HCT116 (cell line): ENCODE data around the gene LARP1.

Source experiments
- EZH2 ChIP-seq: fragments of 200-600 bp; sonication (generic); IDR thresholded peaks from 2 replicates; pipeline ENCODE4 v1.6.1; 2017; ENCODE audit warnings: antibody characterized with exemption, mixed run types
- EZH2phosphoT487 ChIP-seq: fragments of 200-600 bp; IDR thresholded peaks from 2 replicates; pipeline ENCODE4 v1.6.1; 2018; ENCODE audit warnings: antibody characterized with exemption, borderline replicate concordance
- FOSL1 ChIP-seq: IDR thresholded peaks from 2 replicates; pipeline ENCODE4 v1.6.1; 2012; ENCODE audit warnings: low read depth
- POLR2AphosphoS5 ChIP-seq: IDR thresholded peaks from 2 replicates; pipeline ENCODE4 v1.6.1; 2011; ENCODE audit warnings: mild to moderate bottlenecking, low read depth, low read length, moderate library complexity
- RAD21 ChIP-seq: IDR thresholded peaks from 2 replicates; pipeline ENCODE4 v1.6.1; 2012; ENCODE audit warnings: low read depth, mild to moderate bottlenecking
- SP1 ChIP-seq: IDR thresholded peaks from 2 replicates; pipeline ENCODE4 v1.6.1; 2012; ENCODE audit warnings: low read depth
- ZFX ChIP-seq: fragments of 450-650 bp; IDR thresholded peaks from 2 replicates; pipeline ENCODE4 v1.6.1; 2017
- TF ChIP-seq, protein P1 (sequence below), 3 experiments: fragments of 200-600 bp in 1 of 3; sonication (generic) in 1 of 3; IDR thresholded peaks in 2 of 3; conservative IDR thresholded peaks in 1 of 3; 2 replicates each; pipeline ENCODE4 v1.5.1; 2012 to 2017; ENCODE audit warnings: low read depth in 2 of 3, low read length in 2 of 3, antibody characterized with exemption in 1 of 3, borderline replicate concordance in 1 of 3, control low read depth in 1 of 3, mild to moderate bottlenecking in 1 of 3, mixed read lengths in 1 of 3, mixed run types in 1 of 3, moderate library complexity in 1 of 3; ENCODE audit not compliant: insufficient read depth in 1 of 3
- TF ChIP-seq, protein P2 (sequence below): IDR thresholded peaks from 2 replicates; pipeline ENCODE4 v1.6.1; 2011; ENCODE audit warnings: mild to moderate bottlenecking, low read length, moderate library complexity; ENCODE audit not compliant: insufficient replicate concordance; ENCODE audit errors: extremely low read depth

DNA sequence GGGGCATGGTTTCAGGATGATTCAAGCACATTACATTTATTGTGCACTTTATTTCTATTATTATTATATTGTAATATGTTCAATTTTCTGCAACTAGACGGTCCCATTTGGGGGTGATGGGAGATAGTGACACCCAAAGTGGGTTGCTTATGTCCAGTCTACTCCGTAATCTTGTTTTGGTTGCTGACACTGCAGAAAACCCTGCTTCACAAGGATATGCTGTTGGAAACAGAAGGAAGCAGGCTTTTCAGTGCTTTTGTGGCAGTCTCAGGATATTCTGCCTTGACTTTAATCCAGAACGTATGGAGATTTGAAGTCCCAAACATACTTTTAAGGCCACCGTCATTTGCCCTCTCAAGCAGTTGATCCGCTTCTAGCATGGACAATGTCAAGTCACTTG, 47.5 kb upstream of the LARP1 start:
- TF ChIP-seq, protein P1, sequence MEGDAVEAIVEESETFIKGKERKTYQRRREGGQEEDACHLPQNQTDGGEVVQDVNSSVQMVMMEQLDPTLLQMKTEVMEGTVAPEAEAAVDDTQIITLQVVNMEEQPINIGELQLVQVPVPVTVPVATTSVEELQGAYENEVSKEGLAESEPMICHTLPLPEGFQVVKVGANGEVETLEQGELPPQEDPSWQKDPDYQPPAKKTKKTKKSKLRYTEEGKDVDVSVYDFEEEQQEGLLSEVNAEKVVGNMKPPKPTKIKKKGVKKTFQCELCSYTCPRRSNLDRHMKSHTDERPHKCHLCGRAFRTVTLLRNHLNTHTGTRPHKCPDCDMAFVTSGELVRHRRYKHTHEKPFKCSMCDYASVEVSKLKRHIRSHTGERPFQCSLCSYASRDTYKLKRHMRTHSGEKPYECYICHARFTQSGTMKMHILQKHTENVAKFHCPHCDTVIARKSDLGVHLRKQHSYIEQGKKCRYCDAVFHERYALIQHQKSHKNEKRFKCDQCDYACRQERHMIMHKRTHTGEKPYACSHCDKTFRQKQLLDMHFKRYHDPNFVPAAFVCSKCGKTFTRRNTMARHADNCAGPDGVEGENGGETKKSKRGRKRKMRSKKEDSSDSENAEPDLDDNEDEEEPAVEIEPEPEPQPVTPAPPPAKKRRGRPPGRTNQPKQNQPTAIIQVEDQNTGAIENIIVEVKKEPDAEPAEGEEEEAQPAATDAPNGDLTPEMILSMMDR (IDR thresholded peaks at IDR 0.05 in 2 of 3, conservative IDR thresholded peaks at IDR 0.05 in 1 of 3; ENCODE audit: borderline replicate concordance in 1 of 3, insufficient read depth in 1 of 3, low read depth in 2 of 3, low read length in 2 of 3): no peak
- TF ChIP-seq POLR2AphosphoS5 (no peak), RAD21 (no peak), FOSL1 (no peak), SP1 (no peak), EZH2phosphoT487 (no peak), EZH2 (no peak), ZFX (no peak)
- TF ChIP-seq, protein P2, sequence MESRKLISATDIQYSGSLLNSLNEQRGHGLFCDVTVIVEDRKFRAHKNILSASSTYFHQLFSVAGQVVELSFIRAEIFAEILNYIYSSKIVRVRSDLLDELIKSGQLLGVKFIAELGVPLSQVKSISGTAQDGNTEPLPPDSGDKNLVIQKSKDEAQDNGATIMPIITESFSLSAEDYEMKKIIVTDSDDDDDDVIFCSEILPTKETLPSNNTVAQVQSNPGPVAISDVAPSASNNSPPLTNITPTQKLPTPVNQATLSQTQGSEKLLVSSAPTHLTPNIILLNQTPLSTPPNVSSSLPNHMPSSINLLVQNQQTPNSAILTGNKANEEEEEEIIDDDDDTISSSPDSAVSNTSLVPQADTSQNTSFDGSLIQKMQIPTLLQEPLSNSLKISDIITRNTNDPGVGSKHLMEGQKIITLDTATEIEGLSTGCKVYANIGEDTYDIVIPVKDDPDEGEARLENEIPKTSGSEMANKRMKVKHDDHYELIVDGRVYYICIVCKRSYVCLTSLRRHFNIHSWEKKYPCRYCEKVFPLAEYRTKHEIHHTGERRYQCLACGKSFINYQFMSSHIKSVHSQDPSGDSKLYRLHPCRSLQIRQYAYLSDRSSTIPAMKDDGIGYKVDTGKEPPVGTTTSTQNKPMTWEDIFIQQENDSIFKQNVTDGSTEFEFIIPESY: no peak
